HepG2 (cell line): ENCODE results near the gene RMDN2. TPM values are rescaled to one million over a fixed set of nuclear protein-coding genes. Genes with fewer than 3 reads are reported as not detected.

ENCODE experiments used
- ATAC-seq: fragments of 200-7000 bp; cut with Tn5 transposase; 3 replicates; pipeline ENCODE4 v1.9.1; 2020; ENCODE audit warnings: mild to moderate bottlenecking, moderate library complexity
- BruUV-seq: library from RNA; stranded (reverse); fragments of 400-500 nt; replicated peaks from 2 replicates; lab custom pipeline; 2021; lab: Mats Ljungman, UMichigan
- CTCF ChIA-PET: fragments of 300-600 bp; formaldehyde crosslinking; extraction: SDS; loops from one replicate; lab custom pipeline; 2021; ENCODE audit warnings: low total read pairs, inconsistent platforms, low intra/inter-chr PET ratio; lab: Yijun Ruan, JAX
- POLR2A ChIA-PET: fragments of 350-600 bp; sonication (Branson Sonifier 250); formaldehyde crosslinking; loops from one replicate; lab custom pipeline; 2020; ENCODE audit warnings: antibody characterized with exemption, inconsistent platforms; lab: Yijun Ruan, JAX
- DNase-seq: peaks from one replicate; pipeline ENCODE4 v3.0.0-alpha.2; 2015; ENCODE audit warnings: low spot score
- FAIRE-seq: peaks from 3 replicates; lab custom pipeline; 2011; peaks lifted over from hg19 to GRCh38; lab: Jason Lieb, UNC
- H2AFZ ChIP-seq: one replicate; pipeline ENCODE4 v1.6.1; 2011; ENCODE audit warnings: low read length, inconsistent platforms
- H3K27ac ChIP-seq: fragments of 300-600 bp; 3 replicates; pipeline ENCODE4 v1.8.0; 2011; ENCODE audit warnings: mixed run types, mild to moderate bottlenecking, mixed read lengths, low read length, inconsistent platforms; ENCODE audit not compliant: insufficient read depth; ENCODE audit errors: extremely low read length
- H3K27me3 ChIP-seq, 2 experiments: fragments of 200-600 bp in 1 of 2; 2 replicates in 1 of 2; 3 replicates in 1 of 2; pipeline versions ENCODE4 v1.6.0 to v1.8.0; 2011; ENCODE audit warnings: low read length in 2 of 2, mild to moderate bottlenecking in 2 of 2, moderate library complexity in 2 of 2, inconsistent platforms in 1 of 2; ENCODE audit not compliant: insufficient read depth in 2 of 2, control insufficient read depth in 1 of 2
- H3K36me3 ChIP-seq, 2 experiments: fragments of 200-600 bp in 1 of 2; replicated peaks in 1 of 2; 2 replicates in 1 of 2; 3 replicates in 1 of 2; pipeline versions ENCODE4 v1.5.1 to v1.8.0; 2011; ENCODE audit warnings: low read length in 2 of 2, inconsistent platforms in 1 of 2; ENCODE audit not compliant: insufficient read depth in 2 of 2, control insufficient read depth in 1 of 2
- H3K4me1 ChIP-seq: 2 replicates; pipeline ENCODE4 v1.5.1; 2012; ENCODE audit warnings: low read length, inconsistent platforms; ENCODE audit not compliant: insufficient read depth
- H3K4me2 ChIP-seq: 2 replicates; pipeline ENCODE4 v1.6.0; 2011; ENCODE audit warnings: low read depth, low read length, inconsistent platforms
- H3K4me3 ChIP-seq, 3 experiments: fragments of 200-600 bp in 1 of 3; sonication (generic), shearing (Covaris generic) in 1 of 3; replicated peaks in 1 of 3; 2 replicates each; pipeline ENCODE4 v1.5.1; 2011 to 2016; ENCODE audit warnings: low read length in 3 of 3, inconsistent platforms in 2 of 3, low read depth in 2 of 3, mild to moderate bottlenecking in 2 of 3, control low read depth in 1 of 3, mixed read lengths in 1 of 3; ENCODE audit not compliant: insufficient read depth in 1 of 3
- H3K79me2 ChIP-seq: one replicate; pipeline ENCODE4 v1.6.1; 2011; ENCODE audit warnings: low read length, inconsistent platforms; ENCODE audit not compliant: insufficient read depth
- H3K9ac ChIP-seq: 2 replicates; pipeline ENCODE4 v1.6.0; 2011; ENCODE audit warnings: mild to moderate bottlenecking, low read depth, low read length, inconsistent platforms; ENCODE audit not compliant: insufficient read depth
- H3K9me3 ChIP-seq: 2 replicates; pipeline ENCODE4 v1.5.1; 2012; ENCODE audit warnings: mild to moderate bottlenecking, low read length
- H4K20me1 ChIP-seq: 2 replicates; pipeline ENCODE4 v1.6.0; 2011; ENCODE audit warnings: inconsistent platforms, mild to moderate bottlenecking, low read length, moderate library complexity; ENCODE audit not compliant: insufficient read depth
- HCFC1 ChIP-seq: fragments of 150-350 bp; IDR thresholded peaks from 2 replicates; pipeline ENCODE4 v1.6.1; 2014; ENCODE audit warnings: low read depth, low read length
- ZBTB40 ChIP-seq, 2 experiments: fragments of 450-650 bp in 1 of 2; sonication (generic) in 1 of 2; formaldehyde crosslinking in 1 of 2; IDR thresholded peaks; 2 replicates each; pipeline versions ENCODE4 v1.6.1 to v1.8.0; 2016 to 2022; ENCODE audit warnings: antibody characterized with exemption in 1 of 2, mild to moderate bottlenecking in 1 of 2, missing genetic modification reagents in 1 of 2
- WGBS: methylation state at CpG from one replicate; pipeline ENCODE4 v1.1.6; 2017; ENCODE audit warnings: low lambda C conversion rate; 5-methylcytosine and 5-hydroxymethylcytosine counted together
- in situ Hi-C: cut with HindIII; loops from 2 replicates; pipeline ENCODE4 v1.10.0; 2017; ENCODE audit warnings: low pct_unique_long_range_greater_than_20kb; ENCODE audit not compliant: extremely low pct_ligation_motif_present
- intact Hi-C: fragments of 100-400 bp; cut with micrococcal nuclease; formaldehyde crosslinking; loops from one replicate; pipeline ENCODE4 v1.10.0; 2022; ENCODE audit not compliant: unreplicated experiment
- polyA plus RNA-seq, 8 experiments: library from polyadenylated mRNA; depleted of rRNA in 3 of 8; stranded (reverse) in 7 of 8; unstranded in 1 of 8; fragments of >200 nt; fragmentation: Illumina TruSeq in 4 of 8; extraction: Trizol in 4 of 8; gene quantifications; 2 replicates each; pipeline versions ENCODE4 v1.2.1 to v1.2.3, GENCODE V29; 2011 to 2016; ENCODE audit warnings: low read depth in 4 of 8, missing spikeins in 1 of 8, mixed read lengths in 1 of 8; ENCODE audit not compliant: insufficient read depth in 1 of 8
- total RNA-seq, 5 experiments: library from RNA; depleted of rRNA; stranded (reverse); fragments of >200 nt; fragmentation: Illumina TruSeq; extraction: Trizol; gene quantifications; 2 replicates each; pipeline ENCODE4 v1.2.3, GENCODE V29; 2016; ENCODE audit warnings: low read depth in 1 of 5

The RMDN2 gene
- total and polyA plus RNA-seq, 2 of the 13 experiments (the other 11 are each of a cell fraction or from before 2014, with no cell fraction given): 2.3 to 8.9 TPM

- H3K4me1 ChIP-seq: no peaks in the 10 kb centered on the region
- H3K4me2 ChIP-seq: no peak overlapping the region
- WGBS: 15% methylated on average over 1 of the region's 1 CpG
- no peak for DNase-seq
- no peak overlapping the region for H3K4me3 ChIP-seq
- H3K27ac ChIP-seq: no peak overlapping the region
- no peaks in the 10 kb centered on the region for H3K27me3 ChIP-seq
- FAIRE-seq: no peak
- no peaks in the 10 kb centered on the region for H3K36me3 ChIP-seq
- intact Hi-C loops (loop anchor here (2.0 to 5.0 kb wide), 2 partner anchors 56 to 87 kb away; partner anchors contain the start of gene RMDN2), in situ Hi-C loops (no loop called here)
- CTCF ChIA-PET: interaction anchor here (1.7 to 2.9 kb wide), 2 partner anchors 93 to 131 kb away, joined by 5 to 15 read pairs; no protein-coding TSS in a partner anchor
- POLR2A ChIA-PET: no interaction called here
- BruUV-seq: no TSS peak
- no peaks in the 10 kb centered on the region for H4K20me1 ChIP-seq
- no peak for ATAC-seq
- no peak overlapping the region for H3K9ac ChIP-seq
- TF ChIP-seq ZBTB40 (IDR thresholded peaks at IDR 0.05): peak; percentile 49
- peak; percentile 79; the same call in 1 of the 2 replicates for TF ChIP-seq ZBTB40 (CRISPR knock-in tag; IDR thresholded peaks at IDR 0.05)
- no peak for TF ChIP-seq HCFC1
- no peaks in the 10 kb centered on the region for H3K79me2 ChIP-seq
- no peaks in the 10 kb centered on the region for H3K9me3 ChIP-seq
- H2AFZ ChIP-seq: no peak overlapping the region
These were observed 58.6 kb downstream of the RMDN2 start for GRCh38 chr2:37983719-37984118.
